KMS-11 (cell line): ENCODE measurements around the gene VCAN.

Experiments used
- H2AFZ ChIP-seq: fragments of 200-600 bp; sonication (generic); 2 replicates; pipeline ENCODE4 v1.6.1; 2016; ENCODE audit warnings: antibody characterized with exemption, mixed run types, low read depth
- H3K27ac ChIP-seq: fragments of 200-600 bp; sonication (generic); 2 replicates; pipeline ENCODE4 v1.6.1; 2016; ENCODE audit warnings: mild to moderate bottlenecking, mixed run types
- H3K27me3 ChIP-seq: fragments of 200-600 bp; sonication (generic); 2 replicates; pipeline ENCODE4 v1.6.1; 2017; ENCODE audit warnings: mild to moderate bottlenecking, low read depth, mixed run types, moderate library complexity; ENCODE audit not compliant: insufficient read depth
- H3K36me3 ChIP-seq: fragments of 200-600 bp; sonication (generic); 2 replicates; pipeline ENCODE4 v1.6.1; 2017; ENCODE audit warnings: mild to moderate bottlenecking, mixed run types; ENCODE audit not compliant: insufficient read depth
- H3K4me1 ChIP-seq: fragments of 200-600 bp; sonication (generic); 2 replicates; pipeline ENCODE4 v1.6.1; 2016; ENCODE audit warnings: mild to moderate bottlenecking, low read depth, mixed run types; ENCODE audit not compliant: poor library complexity, severe bottlenecking
- H3K4me2 ChIP-seq: fragments of 200-600 bp; sonication (generic); 2 replicates; pipeline ENCODE4 v1.7.0; 2016; ENCODE audit warnings: mild to moderate bottlenecking, mixed run types
- H3K4me3 ChIP-seq: fragments of 200-600 bp; sonication (generic); IDR thresholded peaks from 2 replicates; pipeline ENCODE4 v1.6.1; 2017; ENCODE audit warnings: low read depth, low read length, mixed read lengths; ENCODE audit not compliant: insufficient read depth
- H3K79me2 ChIP-seq: fragments of 200-600 bp; sonication (generic); 2 replicates; pipeline ENCODE4 v1.6.1; 2016; ENCODE audit warnings: low read depth, mixed run types; ENCODE audit not compliant: insufficient read depth
- H3K9ac ChIP-seq: fragments of 200-600 bp; sonication (generic); 2 replicates; pipeline ENCODE4 v1.6.1; 2016; ENCODE audit warnings: mild to moderate bottlenecking, mixed run types
- H4K20me1 ChIP-seq: fragments of 200-600 bp; sonication (generic); 2 replicates; pipeline ENCODE4 v1.6.1; 2016; ENCODE audit warnings: mild to moderate bottlenecking, mixed run types; ENCODE audit not compliant: insufficient read depth
- CTCF ChIP-seq: fragments of 200-600 bp; sonication (generic); conservative IDR thresholded peaks from 2 replicates; pipeline ENCODE4 v1.6.1; 2017; ENCODE audit warnings: low read depth, mild to moderate bottlenecking, antibody characterized with exemption, low read length, moderate library complexity, mixed read lengths

VCAN gene

GRCh38 chr5:83493644-83494043, 22.1 kb downstream of the VCAN start:
- no peaks in the 10 kb centered on the region for H3K79me2 ChIP-seq
- no peak overlapping the region for H3K4me2 ChIP-seq
- H2AFZ ChIP-seq: no peak overlapping the region
- H4K20me1 ChIP-seq: no peaks in the 10 kb centered on the region
- H3K36me3 ChIP-seq: no peaks in the 10 kb centered on the region
- no peak overlapping the region for H3K27ac ChIP-seq
- H3K4me3 ChIP-seq: no peak overlapping the region
- no peaks in the 10 kb centered on the region for H3K27me3 ChIP-seq
- H3K9ac ChIP-seq: no peak overlapping the region
- no peak for TF ChIP-seq CTCF
- peaks cover 14% of the 10 kb centered on the region for H3K4me1 ChIP-seq

DNA sequence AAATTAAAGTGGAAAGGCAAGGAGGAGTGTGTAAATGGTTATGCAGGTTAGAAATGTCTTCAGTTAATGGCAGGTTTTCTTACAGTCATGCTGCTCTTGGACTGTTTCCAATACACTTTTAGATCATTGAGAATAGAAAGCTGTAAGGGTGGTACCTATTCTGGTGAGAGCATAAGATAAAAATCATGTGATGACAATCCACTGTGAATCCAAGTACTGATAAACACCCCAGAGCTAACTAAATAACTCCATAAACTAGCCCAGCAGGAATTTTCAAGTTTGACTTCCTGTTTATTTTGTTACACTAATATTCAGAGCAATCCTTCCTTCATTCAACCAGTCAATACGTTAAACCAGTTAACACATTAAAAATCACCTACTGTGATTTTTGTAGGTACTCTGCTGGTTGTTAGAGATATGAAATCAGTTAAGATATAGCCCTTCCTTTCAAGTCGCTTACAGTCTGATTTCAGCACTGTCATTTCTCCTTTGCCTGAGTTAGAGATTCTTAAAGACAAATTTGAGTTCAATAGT, 22.6 kb downstream of the VCAN start:
- Histone ChIP-seq H3K27me3 (no peaks in the 10 kb centered on the region), H3K4me2 (no peak overlapping the region), H3K4me3 (no peak overlapping the region), H2AFZ (no peak overlapping the region), H3K9ac (no peak overlapping the region), H3K79me2 (no peaks in the 10 kb centered on the region), H3K4me1 (peaks cover 16% of the 10 kb centered on the region), H4K20me1 (no peaks in the 10 kb centered on the region), H3K36me3 (no peaks in the 10 kb centered on the region), H3K27ac (no peak overlapping the region)
- no peak for TF ChIP-seq CTCF

DNA sequence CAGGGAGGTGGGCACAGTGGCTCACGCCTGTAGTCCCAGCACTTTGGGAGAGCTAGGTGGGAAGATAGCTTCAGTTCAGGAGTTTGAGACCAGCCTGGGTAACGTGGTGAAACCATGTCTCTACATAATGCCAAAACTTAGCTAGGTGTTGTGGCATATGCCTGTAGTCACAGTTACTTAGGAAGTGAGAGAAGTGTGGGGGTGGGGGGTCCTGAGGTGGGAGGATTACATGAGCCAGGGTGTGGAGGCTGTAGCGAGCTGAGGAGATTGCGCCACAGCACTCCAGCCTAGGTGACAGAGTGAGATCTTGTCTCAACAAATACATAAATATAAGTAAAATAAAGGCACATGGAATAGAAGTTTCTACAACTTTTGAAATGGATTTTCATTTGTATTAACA, 23.1 kb downstream of the VCAN start:
- Histone ChIP-seq H3K36me3 (no peaks in the 10 kb centered on the region), H3K27ac (no peak overlapping the region), H3K4me2 (no peak overlapping the region), H2AFZ (no peak overlapping the region), H3K27me3 (no peaks in the 10 kb centered on the region), H3K79me2 (no peaks in the 10 kb centered on the region), H3K4me3 (no peak overlapping the region), H3K4me1 (peaks cover 16% of the 10 kb centered on the region), H3K9ac (no peak overlapping the region), H4K20me1 (no peaks in the 10 kb centered on the region)
- no peak for TF ChIP-seq CTCF

GRCh38 chr5:83496626-83497025, 25.1 kb downstream of the VCAN start:
- Histone ChIP-seq H2AFZ (no peak overlapping the region), H3K36me3 (no peaks in the 10 kb centered on the region), H3K79me2 (no peaks in the 10 kb centered on the region), H3K27me3 (no peaks in the 10 kb centered on the region), H3K4me2 (no peak overlapping the region), H4K20me1 (no peaks in the 10 kb centered on the region), H3K27ac (no peak overlapping the region), H3K4me3 (no peak overlapping the region), H3K9ac (no peak overlapping the region), H3K4me1 (peaks cover 16% of the 10 kb centered on the region)
- no peak for TF ChIP-seq CTCF
